ENCODE data around the gene ACOT7.

The ACOT7 gene

GRCh38 chr1:6424000-6424565 lies 30.5 kb upstream of the ACOT7 start:
- DNase-seq = no peak

GRCh38 chr1:6423321-6423999 lies 29.9 kb upstream of the ACOT7 start:
- DNase-seq = peak; percentile 66 to 88

GRCh38 chr1:6421266-6421665 lies 27.7 kb upstream of the ACOT7 start:
- DNase-seq = no peak

- peak; percentile 56 to 88 for DNase-seq
Observed at GRCh38 chr1:6420454-6421042, 27.0 kb upstream of the ACOT7 start.

GRCh38 chr1:6419804-6420453 lies 26.4 kb upstream of the ACOT7 start, which contains the start of gene HES2:
TSS of gene HES2 (minus strand) at chr1:6419919. CDS start at chr1:6419820, 99 bp downstream.
- DNase-seq = peak; percentile 56 to 89

GRCh38 chr1:6419397-6419803 lies 25.8 kb upstream of the ACOT7 start:
- DNase-seq = peak in 1 of 2 experiments; percentile 89

- peak in 1 of 2 experiments; percentile 69 for DNase-seq
Observed at GRCh38 chr1:6418668-6419396, 25.3 kb upstream of the ACOT7 start.

- DNase-seq = no peak
Observed at GRCh38 chr1:6417961-6418667, 24.5 kb upstream of the ACOT7 start.

- no peak for DNase-seq
Observed at GRCh38 chr1:6416906-6417305, 23.3 kb upstream of the ACOT7 start.

GRCh38 chr1:6416295-6416656 lies 22.7 kb upstream of the ACOT7 start:
- no peak for DNase-seq

- no peak for DNase-seq
Observed at GRCh38 chr1:6414881-6415626, 21.5 kb upstream of the ACOT7 start.

GRCh38 chr1:6414443-6414844 lies 20.9 kb upstream of the ACOT7 start:
- DNase-seq = peak; percentile 66 to 83

- no peak for DNase-seq
Observed at GRCh38 chr1:6412896-6413295, 19.3 kb upstream of the ACOT7 start.

- DNase-seq = no peak
Observed at GRCh38 chr1:6410248-6410893, 16.8 kb upstream of the ACOT7 start.

- DNase-seq = no peak
Observed at GRCh38 chr1:6409733-6410132, 16.2 kb upstream of the ACOT7 start.

- no peak for DNase-seq
Observed at GRCh38 chr1:6409053-6409452, 15.5 kb upstream of the ACOT7 start.

- no peak for DNase-seq
Observed at GRCh38 chr1:6408023-6408422, 14.5 kb upstream of the ACOT7 start.

GRCh38 chr1:6401673-6402072 lies 8.1 kb upstream of the ACOT7 start:
- no peak for DNase-seq

- DNase-seq = no peak
Observed at GRCh38 chr1:6399294-6399693, 5.7 kb upstream of the ACOT7 start.

- DNase-seq = no peak
Observed at GRCh38 chr1:6397844-6398441, 4.4 kb upstream of the ACOT7 start.

- DNase-seq = no peak
Observed at GRCh38 chr1:6396998-6397397, 3.4 kb upstream of the ACOT7 start.
